Stimulated activated CD8-positive, alpha-beta memory T cell treated with anti-CD3 and anti-CD28 coated beads, Interleukin-7, amount 100 ng/mL, for 4 hours (primary cell): ENCODE measurements around the gene S100PBP.
"Not testable (repeated sequence)": the region's sequence is repeated elsewhere in the genome, so short reads cannot be mapped to it uniquely, and the experiment has no call there.

ENCODE experiments used
- DNase-seq, 2 donors: peaks; one replicate each; pipeline ENCODE4 v3.0.0-alpha.2; 2020; ENCODE audit warnings: low read depth in 2 of 2

S100PBP gene

GRCh38 chr1:32900371-32900955 is 83.0 kb downstream of the S100PBP start:
- DNase-seq = no peak

- DNase-seq = no peak
Observed at GRCh38 chr1:32900956-32901822, 83.7 kb downstream of the S100PBP start, which contains the start of gene TMEM54. Gene TMEM54, minus strand, starts transcription at chr1:32901389. Its CDS starts 151 bp downstream, at chr1:32901238.

GRCh38 chr1:32901823-32902534 is 84.5 kb downstream of the S100PBP start:
- no peak for DNase-seq

DNA sequence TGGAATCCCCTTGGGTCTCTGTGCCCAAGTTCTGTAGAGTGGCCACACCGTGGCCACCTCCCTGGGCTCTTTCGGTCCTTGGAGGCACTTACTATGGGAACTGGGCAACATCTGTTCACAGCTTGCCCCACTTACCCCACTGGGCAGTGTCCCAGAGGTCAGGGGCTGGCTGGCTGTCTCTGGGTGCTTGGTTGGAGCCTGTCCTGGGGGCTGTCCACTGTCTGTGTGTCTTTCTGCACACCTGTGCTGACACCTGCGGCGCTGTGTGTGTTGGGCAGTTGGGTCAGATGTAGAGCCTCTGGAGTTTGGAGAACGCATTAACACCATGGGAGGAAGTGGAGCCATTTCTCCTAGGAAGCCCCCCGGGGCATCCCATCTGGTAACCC is 85.1 kb downstream of the S100PBP start:
- DNase-seq = no peak

GRCh38 chr1:32903991-32904785 is 86.7 kb downstream of the S100PBP start:
- no peak for DNase-seq

GRCh38 chr1:32904797-32905196 is 87.3 kb downstream of the S100PBP start:
- DNase-seq = no peak

DNA sequence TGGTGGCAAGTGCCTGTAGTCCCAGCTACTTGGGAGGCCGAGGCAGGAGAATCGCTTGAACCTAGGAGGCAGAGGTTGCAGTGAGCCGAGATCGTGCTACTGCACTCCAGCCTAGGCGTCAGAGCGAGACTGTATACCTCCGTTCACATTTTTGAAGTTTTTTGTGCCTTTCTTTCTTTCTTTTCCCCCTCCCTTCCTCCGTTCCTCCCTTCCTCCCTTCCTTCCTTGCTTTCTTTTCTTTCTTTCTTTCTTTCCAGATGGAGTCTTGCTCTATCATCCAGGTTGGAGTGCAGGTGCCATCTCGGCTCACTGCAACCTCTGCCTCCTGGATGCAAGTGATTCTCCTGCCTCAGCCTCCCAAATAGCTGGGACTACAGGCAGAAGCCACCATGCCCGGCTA is 88.1 kb downstream of the S100PBP start:
- not testable (repeated sequence) for DNase-seq

- no peak for DNase-seq
Observed at GRCh38 chr1:32906654-32907053, 89.2 kb downstream of the S100PBP start.

DNA sequence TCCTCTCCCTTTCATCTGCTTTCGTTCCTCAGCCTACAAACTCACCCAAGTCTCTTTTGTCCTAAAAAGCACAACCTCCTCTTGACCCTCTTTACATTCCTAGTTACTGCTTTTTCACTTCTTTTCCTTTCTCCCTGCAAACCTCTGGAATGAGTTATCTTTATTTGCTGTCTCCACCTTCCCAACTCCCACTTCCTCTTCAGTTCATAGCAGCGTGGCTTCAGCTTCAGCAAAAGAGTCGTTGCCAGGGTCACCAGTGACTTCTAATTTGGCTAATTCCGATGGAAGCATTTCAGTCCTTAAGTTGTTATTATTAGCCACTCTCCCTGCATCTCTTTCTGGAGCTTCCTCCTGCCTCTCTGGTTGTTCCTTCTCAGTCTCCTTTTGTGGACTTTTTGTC is 90.0 kb downstream of the S100PBP start:
- no peak for DNase-seq
